T1000 (cell line): ENCODE measurements around the gene ERBB3.
"Not testable (repeated sequence)": the region's sequence is repeated elsewhere in the genome, so short reads cannot be mapped to it uniquely, and the experiment has no call there.

Experiments used
- DNase-seq: peaks from one replicate; lab custom pipeline; 2025; ENCODE audit warnings: mixed read lengths; lab: John Stamatoyannopoulos, UW

ERBB3 gene

DNA sequence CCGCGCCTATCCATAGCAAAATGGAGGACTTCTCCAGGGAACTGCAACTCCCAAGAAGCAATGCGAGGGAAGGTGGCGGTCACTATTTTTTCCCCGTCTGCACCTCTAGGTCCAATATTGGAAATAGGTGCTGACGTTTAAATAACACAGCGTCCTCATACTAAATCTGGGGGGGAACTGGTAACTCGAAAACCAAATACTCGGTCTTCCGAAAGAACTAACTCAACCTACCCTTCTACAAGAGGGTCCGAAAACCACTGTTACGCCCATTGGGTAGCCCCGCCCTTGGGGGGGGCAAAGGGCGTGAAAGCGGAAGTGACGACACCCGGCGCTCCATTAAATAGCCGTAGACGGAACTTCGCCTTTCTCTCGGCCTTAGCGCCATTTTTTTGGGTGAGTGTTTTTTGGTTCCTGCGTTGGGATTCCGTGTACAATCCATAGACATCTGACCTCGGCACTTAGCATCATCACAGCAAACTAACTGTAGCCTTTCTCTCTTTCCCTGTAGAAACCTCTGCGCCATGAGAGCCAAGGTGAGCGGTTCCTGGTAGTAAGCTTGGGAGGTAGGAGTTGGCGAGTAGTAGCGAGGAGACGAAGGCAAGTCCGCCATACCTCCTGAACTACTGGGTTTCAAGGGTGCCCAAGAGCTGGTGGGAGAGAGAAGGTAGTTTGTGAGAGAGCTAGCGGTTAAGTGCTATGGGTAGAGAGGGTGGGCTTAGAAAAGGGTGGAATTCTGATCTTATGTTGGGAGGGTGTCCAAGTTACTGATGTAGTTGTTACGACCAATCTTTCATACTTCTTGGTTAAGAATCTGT, 36.5 kb downstream of the ERBB3 start, which contains the start of gene RPL41:
Gene RPL41, plus strand, starts transcription at position 367 of the 815 bp plus-strand sequence.
- peak; percentile 90 for DNase-seq

DNA sequence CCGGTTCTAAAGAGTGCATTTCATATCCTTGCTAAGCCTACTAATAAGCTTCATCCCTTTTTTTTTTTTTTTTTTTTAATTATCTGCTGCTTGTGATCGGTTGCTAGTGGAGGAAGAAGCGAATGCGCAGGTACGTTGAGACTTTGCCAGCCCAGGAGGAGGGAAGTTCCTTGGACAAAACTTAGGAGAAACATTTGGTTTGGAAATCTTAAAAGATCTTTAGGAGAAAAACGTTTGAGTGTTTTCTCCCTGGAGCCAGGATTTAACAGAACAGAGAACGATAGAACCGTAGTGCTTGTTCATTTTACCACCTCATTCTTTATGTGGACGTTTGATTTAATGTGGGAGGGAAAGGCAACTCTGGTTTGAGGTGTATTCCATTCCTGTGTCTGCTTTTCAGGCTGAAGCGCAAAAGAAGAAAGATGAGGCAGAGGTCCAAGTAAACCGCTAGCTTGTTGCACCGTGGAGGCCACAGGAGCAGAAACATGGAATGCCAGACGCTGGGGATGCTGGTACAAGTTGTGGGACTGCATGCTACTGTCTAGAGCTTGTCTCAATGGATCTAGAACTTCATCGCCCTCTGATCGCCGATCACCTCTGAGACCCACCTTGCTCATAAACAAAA, 37.2 kb downstream of the ERBB3 start:
- not testable (repeated sequence) for DNase-seq

DNA sequence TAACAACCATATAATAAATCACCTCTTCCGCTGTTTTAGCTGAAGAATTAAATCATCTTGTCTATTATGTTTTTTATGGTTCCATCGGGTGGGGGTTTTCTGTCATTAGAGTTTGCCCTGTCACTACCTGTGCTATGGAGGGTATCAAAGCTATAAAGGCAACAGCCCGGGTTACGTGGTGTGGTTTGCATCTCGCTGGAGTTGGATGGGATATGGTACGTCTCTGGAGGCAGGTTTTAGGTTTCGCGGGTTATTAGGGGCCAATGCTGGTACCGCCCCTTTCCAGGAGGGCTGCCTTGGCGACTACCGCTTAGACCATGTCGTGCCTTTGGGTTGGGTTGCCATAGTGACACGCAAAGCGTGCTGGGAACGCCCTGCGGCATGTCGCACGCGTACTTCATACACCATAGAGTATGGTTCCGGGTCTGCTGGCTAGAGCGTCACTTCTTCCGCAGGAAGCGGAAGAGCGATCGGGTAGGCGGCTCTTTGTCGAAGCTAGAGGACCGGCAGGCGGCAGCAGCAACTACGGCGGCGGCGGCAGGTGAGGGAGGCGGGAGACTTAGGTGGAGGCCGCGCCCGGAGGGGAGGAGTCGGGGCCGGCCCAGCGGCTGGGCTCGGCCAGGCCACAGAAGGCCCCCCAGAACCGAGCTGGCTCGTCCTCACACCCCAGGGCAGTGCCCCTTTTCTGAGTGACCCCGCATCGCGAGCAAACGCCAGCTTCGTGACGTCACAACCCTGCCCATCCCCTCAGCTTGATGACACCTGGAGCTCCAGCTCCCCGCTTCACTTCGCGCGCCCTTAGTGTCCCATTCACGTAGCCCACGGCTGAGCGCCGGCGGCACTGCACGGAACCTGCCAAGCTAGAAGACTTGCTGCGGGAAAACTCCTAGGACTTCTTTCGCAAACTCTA, 38.1 kb downstream of the ERBB3 start, which contains the start of gene ZC3H10:
Gene ZC3H10, plus strand, starts transcription at position 489 of the 910 bp plus-strand sequence. CDS start 2,297 bp downstream, outside the sequence.
- DNase-seq: peak; percentile 99

DNA sequence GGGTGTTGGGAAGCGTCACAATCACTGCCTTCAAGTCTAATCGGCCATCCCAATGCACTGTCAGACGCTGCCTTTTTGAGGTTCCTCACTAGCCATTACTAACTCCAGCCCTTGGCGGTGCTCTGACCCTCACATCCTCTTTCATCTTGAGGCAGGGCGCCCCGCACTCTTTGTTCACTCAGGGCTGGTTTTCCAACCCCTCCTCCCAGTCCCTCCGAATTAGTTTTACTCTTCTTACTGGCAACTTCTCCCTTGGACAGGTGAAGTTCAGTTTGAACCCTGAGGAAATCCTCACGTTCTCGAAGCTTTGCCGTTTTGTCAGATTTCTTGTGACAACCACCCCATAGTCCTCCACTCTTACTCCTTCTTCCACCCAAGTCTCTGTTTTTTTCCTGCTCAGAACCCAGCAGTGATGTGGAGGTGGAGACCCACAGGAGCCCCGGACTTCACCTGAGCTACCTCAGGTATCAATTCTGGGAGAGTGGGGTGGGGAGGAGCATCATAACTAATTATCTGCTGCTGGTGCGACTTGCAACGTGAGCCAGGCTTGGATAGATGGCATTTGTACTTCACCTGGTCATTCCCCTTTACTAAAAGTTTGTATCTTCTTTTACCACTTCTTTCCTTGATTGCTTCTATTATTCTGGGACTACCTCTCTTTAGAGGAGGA, 38.9 kb downstream of the ERBB3 start:
- no peak for DNase-seq

DNA sequence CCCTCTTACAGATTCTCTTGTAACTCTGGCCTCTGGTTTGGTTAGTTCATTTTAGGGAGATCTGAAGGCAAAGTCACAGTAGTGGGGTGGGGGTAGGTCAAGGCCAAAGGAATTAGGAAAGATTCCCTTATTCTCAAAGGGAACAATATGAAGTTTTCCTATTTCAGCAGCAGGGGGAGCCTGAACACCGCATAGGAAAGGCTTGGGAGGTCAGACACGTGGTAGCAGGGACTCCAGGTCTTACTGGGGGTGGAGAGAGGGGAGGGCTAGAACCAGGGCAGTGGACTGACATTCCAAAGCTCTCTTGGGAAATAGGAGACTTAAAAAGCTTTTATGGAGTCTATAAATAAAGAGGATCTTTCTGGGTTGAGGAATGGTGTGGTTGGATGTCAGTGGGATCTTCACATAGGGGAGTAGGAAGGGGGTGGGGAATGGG, 39.4 kb downstream of the ERBB3 start:
- DNase-seq: peak; percentile 63

DNA sequence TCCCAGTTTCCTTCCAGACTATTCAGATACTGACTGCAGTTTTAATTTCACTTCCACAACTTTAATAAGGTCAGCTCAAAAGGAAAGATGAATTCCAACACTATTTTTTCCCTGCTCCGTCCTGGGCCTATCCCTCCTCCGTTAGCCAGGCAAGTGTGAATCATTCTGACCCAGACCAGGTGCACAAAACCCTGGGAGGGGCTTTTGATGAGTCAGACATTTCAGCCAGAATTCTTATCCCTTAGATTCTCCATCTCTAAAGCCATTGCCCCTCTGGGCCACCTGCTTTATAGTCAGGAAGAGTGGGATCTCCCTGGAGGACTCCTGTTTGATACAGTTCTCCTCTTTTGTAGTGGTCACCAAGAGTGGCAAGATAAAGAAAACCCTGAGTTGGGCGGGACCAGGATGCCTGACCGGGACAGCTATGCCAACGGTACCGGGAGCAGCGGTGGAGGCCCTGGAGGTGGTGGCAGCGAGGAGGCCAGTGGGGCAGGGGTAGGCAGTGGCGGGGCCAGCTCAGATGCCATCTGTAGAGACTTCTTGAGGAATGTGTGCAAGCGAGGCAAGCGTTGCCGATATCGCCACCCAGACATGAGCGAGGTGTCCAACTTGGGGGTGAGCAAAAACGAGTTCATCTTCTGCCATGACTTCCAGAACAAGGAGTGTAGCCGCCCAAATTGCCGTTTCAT, 40.3 kb downstream of the ERBB3 start:
- no peak for DNase-seq

DNA sequence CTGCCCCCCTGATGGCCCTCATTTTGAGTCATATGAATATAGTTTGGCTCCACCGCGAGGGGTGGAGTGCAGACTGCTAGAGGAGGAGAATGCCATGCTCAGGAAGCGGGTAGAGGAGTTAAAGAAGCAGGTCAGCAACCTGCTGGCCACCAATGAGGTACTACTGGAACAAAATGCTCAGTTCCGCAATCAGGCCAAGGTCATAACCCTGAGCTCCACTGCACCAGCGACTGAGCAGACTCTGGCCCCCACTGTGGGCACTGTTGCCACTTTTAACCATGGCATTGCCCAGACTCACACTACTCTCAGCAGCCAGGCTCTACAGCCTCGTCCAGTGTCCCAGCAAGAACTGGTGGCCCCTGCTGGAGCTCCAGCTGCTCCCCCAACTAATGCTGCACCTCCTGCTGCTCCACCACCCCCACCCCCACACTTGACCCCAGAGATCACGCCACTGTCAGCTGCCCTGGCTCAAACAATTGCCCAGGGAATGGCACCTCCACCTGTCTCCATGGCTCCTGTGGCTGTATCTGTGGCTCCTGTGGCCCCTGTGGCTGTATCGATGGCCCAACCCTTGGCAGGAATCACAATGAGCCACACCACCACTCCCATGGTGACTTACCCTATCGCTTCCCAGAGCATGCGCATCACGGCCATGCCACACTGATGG, 41.4 kb downstream of the ERBB3 start:
- no peak for DNase-seq

DNA sequence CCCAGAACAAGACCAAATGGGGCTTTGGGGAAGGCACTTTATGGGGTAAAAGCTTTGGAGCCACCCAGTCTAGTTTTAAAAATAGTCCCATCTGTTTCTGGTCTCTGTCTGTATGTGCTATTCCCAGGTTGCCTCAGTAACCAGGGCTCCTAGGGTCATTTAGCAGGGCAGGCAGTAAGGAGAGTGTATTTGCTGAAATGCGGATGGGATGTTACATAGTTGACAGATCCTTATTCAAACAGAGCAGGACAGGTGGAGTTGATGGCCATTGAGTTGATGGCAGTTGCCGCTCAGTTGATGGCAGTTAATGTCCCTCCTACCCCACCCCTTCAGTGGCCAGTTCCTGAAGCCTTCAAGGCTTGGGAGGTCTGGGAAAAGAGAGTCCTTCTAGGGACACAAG, 42.7 kb downstream of the ERBB3 start:
- DNase-seq: no peak

DNA sequence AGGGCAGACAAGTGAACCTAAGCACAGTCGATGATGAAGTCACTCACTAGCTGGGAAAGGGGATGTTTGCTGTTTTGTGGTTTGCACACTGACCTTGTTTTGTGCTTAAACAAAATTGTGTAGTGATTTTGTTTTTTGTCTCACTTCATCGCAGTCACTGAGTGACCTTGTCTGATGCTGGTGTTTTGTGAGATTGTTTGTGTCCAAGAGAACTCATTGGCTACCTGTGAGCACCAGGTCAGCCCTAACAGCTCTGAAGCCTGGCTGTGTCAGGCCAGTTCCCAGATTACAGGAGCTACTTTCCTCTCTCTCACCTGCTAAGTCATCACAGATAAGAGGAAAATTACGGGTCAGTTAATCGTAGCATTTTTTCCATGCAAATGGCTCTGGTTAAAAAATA, 44.2 kb downstream of the ERBB3 start:
- DNase-seq: no peak

DNA sequence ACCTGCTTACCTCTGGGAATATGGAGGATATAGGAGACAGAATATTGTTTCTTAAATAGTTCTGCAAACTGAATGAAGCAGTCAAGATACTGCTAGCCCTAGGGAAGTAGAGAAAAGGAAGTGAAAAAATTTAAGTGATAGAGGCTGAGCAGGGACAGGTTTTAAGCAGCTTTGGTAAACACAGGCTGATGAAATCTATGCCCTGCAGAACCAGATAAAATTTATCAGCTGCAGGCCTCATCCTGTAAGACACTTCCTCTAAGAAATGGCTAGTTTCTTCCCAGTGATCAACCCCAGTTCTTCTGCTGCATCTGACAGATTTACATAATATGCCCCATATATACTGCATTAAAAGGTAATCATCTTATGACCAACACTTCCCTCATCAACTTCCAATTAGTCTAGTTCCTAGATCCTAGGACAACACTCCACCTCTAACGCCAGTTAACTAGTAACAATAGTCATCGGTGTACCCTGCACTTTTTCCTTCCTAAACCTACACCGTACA, 46.8 kb downstream of the ERBB3 start:
- no peak for DNase-seq

DNA sequence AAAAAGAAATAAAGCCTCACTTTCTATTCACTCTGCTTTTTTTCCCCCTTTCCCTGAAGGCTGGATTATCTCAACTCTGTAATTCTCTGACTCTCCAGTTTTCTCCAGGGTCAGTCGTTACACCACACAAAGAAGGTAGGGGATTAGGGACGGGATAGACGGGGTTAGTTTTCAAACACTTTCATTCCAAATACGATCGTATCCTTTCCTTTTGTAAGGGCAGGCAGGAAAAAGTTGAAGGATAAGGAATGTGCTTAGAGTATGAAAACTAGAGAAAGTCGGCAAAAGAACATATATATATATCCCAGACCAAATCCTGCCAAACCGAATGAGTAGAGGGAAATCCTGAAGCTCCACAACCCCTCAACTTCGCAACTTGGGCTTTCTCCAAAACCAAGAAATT, 47.5 kb downstream of the ERBB3 start:
- no peak for DNase-seq

DNA sequence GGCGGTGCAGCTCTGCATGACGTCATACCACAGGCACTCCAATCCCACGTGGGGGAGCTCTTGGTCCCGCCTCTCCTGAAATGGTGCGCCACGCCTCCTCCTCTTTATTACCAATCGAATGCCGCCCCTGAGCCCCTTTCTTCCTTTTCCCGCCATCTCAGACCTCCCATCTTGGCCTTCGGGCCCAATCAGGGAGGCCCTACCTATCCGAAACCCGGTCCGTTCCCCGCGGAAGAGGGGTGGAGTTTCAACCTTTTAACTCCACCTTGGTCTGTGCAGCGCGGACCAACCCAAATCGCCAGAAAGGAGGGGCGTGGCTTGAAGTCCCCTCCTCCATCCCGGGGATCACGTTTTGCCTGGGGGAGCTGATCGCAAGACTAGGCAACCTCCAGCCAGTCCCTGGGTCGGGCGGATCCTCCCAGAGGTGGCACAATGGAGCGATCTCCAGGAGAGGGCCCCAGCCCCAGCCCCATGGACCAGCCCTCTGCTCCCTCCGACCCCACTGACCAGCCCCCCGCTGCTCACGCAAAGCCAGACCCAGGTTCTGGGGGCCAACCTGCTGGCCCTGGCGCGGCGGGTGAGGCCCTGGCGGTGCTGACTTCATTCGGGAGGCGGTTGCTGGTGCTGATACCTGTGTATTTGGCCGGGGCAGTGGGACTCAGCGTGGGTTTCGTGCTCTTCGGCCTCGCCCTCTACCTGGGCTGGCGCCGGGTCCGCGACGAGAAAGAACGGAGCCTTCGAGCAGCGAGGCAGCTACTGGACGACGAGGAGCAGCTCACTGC, 48.1 kb downstream of the ERBB3 start, which contains the start of gene ESYT1:
Gene ESYT1, plus strand, starts transcription at position 380 of the 782 bp plus-strand sequence. Its CDS starts 53 bp downstream, at position 433.
- peak; percentile 99 for DNase-seq

DNA sequence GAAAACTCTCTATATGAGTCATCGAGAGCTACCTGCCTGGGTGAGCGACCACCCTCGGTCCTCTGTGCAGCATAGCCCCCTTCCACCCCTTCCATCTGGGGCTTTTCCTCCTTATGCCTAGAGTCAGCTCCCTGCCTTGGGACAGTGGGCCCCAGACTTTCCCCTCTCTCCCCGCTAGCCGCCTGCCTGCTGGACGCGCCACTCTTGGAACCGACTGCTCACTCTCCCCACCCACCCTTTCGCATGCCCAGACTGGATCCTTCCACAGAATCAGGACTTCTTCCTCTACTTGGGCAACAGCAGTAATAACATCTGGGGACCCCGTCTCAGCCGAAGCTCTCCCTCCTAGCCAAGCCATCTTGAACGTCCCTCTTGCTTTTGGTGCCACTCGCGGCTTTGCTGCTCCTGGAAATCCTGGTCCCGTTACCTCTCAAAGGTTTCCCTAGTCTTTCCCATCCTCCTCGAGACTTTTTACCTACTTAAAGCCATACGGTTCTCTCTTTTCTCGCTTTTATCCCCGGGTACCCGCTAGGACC, 48.8 kb downstream of the ERBB3 start:
- no peak for DNase-seq

DNA sequence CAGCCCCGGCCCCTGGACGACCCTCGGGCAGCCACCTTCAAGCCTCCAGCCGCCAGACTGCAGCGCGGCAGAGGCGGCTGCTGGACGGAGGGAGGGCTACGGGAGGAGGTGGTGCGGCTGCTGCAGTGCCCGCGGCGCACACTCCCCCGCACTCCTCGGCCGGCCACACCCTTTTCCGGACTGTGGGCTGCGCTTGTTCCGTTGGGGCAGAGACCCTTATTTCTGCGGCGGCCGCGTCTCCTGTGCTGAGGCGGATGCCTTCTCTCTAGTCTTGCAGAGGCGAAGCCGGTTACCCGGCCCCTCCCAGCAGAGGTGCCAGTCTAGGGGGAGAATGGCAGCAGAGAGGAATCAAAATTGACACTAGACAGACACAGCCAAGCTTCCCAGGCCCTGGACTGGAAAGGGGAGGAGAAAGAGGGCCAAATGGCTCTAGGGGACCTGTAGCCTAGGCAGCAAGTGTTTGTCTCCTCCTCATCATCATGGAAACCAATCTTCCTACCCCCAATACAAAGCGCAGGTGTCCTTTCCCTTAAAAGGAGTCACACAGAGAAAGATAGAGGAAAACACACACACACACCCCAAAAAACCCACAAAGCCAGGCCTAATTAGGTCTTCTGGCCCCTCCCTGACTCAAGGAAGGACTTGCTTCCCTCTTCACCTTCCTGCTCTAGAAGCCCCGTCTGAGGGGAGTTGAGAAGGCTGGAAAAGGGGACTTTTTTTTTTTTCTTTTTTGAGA, 49.4 kb downstream of the ERBB3 start:
- no peak for DNase-seq

DNA sequence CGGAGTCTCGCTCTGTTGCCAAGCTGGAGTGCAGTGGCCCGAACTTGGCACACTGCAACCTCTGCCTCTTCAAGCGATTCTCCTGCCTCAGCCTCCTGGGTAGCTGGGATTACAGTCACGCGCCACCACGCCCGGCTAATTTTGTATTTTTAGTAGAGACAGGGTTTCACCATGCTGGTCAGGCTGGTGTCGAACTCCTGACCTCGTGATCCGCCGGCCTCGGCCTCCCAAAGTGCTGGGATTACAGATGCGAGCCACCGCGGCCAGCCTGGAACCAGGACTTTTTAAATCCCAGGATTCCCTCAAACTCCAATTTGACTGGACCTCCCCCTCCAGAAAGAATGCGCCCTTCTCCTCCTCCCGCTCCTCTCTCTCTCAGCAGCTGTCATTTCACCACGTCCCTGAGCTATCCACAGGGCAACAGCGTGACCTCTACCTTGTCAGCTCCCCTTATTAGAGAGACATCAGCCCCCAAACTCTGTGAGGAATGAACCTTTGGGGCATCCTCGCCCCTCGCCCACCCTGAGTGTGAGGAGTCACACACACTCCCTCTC, 50.1 kb downstream of the ERBB3 start:
- DNase-seq: no peak

DNA sequence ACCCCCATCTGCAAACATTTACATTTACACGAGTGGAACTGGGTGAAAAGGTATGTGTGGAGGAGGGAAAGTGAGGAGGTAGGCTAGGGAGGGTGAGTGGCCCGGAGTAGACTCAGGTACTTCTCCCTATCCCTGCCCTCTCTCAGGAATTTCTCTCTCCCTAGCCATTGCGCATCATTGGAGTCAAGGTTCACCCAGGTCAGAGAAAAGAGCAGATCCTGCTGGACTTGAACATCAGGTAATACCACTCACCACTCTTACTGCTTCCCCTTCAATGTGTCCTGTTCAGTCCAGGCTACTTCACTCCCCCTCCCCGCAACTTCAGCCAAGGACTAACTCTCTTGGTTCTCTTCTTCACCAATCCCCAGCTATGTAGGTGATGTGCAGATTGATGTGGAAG, 50.9 kb downstream of the ERBB3 start:
- no peak for DNase-seq

DNA sequence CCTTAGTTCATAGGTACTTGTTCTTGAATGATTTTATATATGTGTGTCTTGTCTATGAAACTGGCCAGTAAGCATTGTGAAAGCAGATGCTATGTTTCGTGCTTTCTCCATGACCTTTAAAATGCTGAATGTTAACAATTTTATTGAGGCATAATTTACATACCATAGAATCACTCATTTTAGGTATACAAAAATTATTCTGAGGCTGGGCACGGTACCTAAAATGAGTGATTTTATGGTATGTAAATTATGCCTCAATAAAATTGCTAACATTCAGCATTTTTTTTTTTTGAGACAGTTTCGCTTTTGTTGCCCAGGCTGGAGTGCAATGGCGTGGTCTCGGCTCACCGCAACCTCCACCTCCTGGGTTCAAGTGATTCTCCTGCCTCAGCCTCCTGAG, 54.9 kb downstream of the ERBB3 start:
- DNase-seq: no peak
